Osteoblast (primary cell): Measurements from ENCODE around the gene ZNF654. TPM values are rescaled to one million over a fixed set of nuclear protein-coding genes. Genes with fewer than 3 reads are reported as not detected.

Source experiments
- DNase-seq: peaks from one replicate; pipeline ENCODE4 v3.0.0; 2011; ENCODE audit warnings: low spot score, mixed read lengths; ENCODE audit not compliant: insufficient read length; ENCODE audit errors: missing footprints
- H2AFZ ChIP-seq: 2 replicates; pipeline ENCODE4 v1.6.0; 2011; ENCODE audit warnings: mild to moderate bottlenecking, low read length
- H3K27ac ChIP-seq: 2 replicates; pipeline ENCODE4 v1.5.1; 2011; ENCODE audit warnings: mild to moderate bottlenecking, low read depth, low read length, moderate library complexity
- H3K27me3 ChIP-seq: 2 replicates; pipeline ENCODE4 v1.6.0; 2012; ENCODE audit warnings: mild to moderate bottlenecking, control low read depth, inconsistent platforms, low read length, moderate library complexity; ENCODE audit not compliant: insufficient read depth
- H3K36me3 ChIP-seq: 2 replicates; pipeline ENCODE4 v1.5.1; 2011; ENCODE audit warnings: mild to moderate bottlenecking, low read length, control low read depth, moderate library complexity; ENCODE audit not compliant: insufficient read depth
- H3K4me1 ChIP-seq: 2 replicates; pipeline ENCODE4 v1.5.1; 2011; ENCODE audit warnings: mild to moderate bottlenecking, low read length, control low read depth, moderate library complexity; ENCODE audit not compliant: insufficient read depth
- H3K4me2 ChIP-seq: 2 replicates; pipeline ENCODE4 v1.6.0; 2011; ENCODE audit warnings: mild to moderate bottlenecking, low read length; ENCODE audit not compliant: insufficient read depth
- H3K4me3 ChIP-seq: fragments of 200-600 bp; sonication (generic); 3 replicates; pipeline ENCODE4 v1.5.1; 2012; ENCODE audit warnings: mild to moderate bottlenecking, low read length, inconsistent platforms; ENCODE audit not compliant: insufficient read depth
- H3K79me2 ChIP-seq: 2 replicates; pipeline ENCODE4 v1.6.0; 2012; ENCODE audit warnings: mild to moderate bottlenecking, low read length, control low read depth, inconsistent platforms; ENCODE audit not compliant: insufficient read depth
- H3K9me3 ChIP-seq: 2 replicates; pipeline ENCODE4 v1.5.1; 2011; ENCODE audit warnings: low read depth, low read length, control low read depth
- H4K20me1 ChIP-seq: 2 replicates; pipeline ENCODE4 v1.6.0; 2012; ENCODE audit warnings: mild to moderate bottlenecking, low read length, control low read depth; ENCODE audit not compliant: insufficient read depth
- CTCF ChIP-seq: IDR thresholded peaks from 2 replicates; pipeline ENCODE4 v1.5.1; 2011; ENCODE audit warnings: mild to moderate bottlenecking, low read depth, low read length, moderate library complexity; ENCODE audit errors: extremely low read depth
- total RNA-seq: library from RNA; depleted of rRNA; stranded (reverse); fragments of >200 nt; gene quantifications from 2 replicates; pipeline ENCODE4 v1.2.3, GENCODE V29; 2012

ZNF654 gene
- total RNA-seq, 1 donor = 23.2 TPM

- Histone ChIP-seq H3K9me3 (no peaks in the 10 kb centered on the region), H3K79me2 (no peaks in the 10 kb centered on the region), H3K4me2 (peak overlapping the region; percentile 98), H2AFZ (peak overlapping the region; percentile 98), H3K4me3 (peak overlapping the region; percentile 74), H4K20me1 (no peaks in the 10 kb centered on the region), H3K36me3 (no peaks in the 10 kb centered on the region), H3K27ac (peak overlapping the region; percentile 78), H3K27me3 (no peaks in the 10 kb centered on the region), H3K4me1 (peaks cover 17% of the 10 kb centered on the region)
- no peak for TF ChIP-seq CTCF
- peak; percentile 39 for DNase-seq
These were observed 27.4 kb upstream of the ZNF654 start for GRCh38 chr3:88031642-88032077.

GRCh38 chr3:88032245-88032644 lies 26.8 kb upstream of the ZNF654 start:
- Histone ChIP-seq H3K79me2 (no peaks in the 10 kb centered on the region), H3K4me3 (peak overlapping the region; percentile 74), H4K20me1 (no peaks in the 10 kb centered on the region), H3K27me3 (no peaks in the 10 kb centered on the region), H3K9me3 (no peaks in the 10 kb centered on the region), H3K4me2 (peak overlapping the region; percentile 98), H3K27ac (peak overlapping the region; percentile 78), H3K36me3 (no peaks in the 10 kb centered on the region), H2AFZ (peak overlapping the region; percentile 98), H3K4me1 (peaks cover 17% of the 10 kb centered on the region)
- peak; percentile 43 for DNase-seq
- TF ChIP-seq CTCF = no peak

GRCh38 chr3:88033079-88033478 lies 26.0 kb upstream of the ZNF654 start:
- H3K4me1 ChIP-seq = peaks cover 20% of the 10 kb centered on the region
- H3K79me2 ChIP-seq = no peaks in the 10 kb centered on the region
- no peaks in the 10 kb centered on the region for H3K9me3 ChIP-seq
- no peak overlapping the region for H3K4me2 ChIP-seq
- no peak overlapping the region for H3K27ac ChIP-seq
- no peak overlapping the region for H3K4me3 ChIP-seq
- no peaks in the 10 kb centered on the region for H3K27me3 ChIP-seq
- H2AFZ ChIP-seq = peak overlapping the region; percentile 80
- H4K20me1 ChIP-seq = no peaks in the 10 kb centered on the region
- no peak for TF ChIP-seq CTCF
- no peaks in the 10 kb centered on the region for H3K36me3 ChIP-seq
- no peak for DNase-seq

- Histone ChIP-seq H3K9me3 (no peaks in the 10 kb centered on the region), H3K4me1 (peaks cover 26% of the 10 kb centered on the region), H3K4me3 (no peak overlapping the region), H3K4me2 (no peak overlapping the region), H2AFZ (peak overlapping the region; percentile 53), H3K36me3 (no peaks in the 10 kb centered on the region), H3K79me2 (no peaks in the 10 kb centered on the region), H4K20me1 (no peaks in the 10 kb centered on the region), H3K27ac (no peak overlapping the region), H3K27me3 (no peaks in the 10 kb centered on the region)
- no peak for DNase-seq
- no peak for TF ChIP-seq CTCF
These were observed 25.2 kb upstream of the ZNF654 start for GRCh38 chr3:88033808-88034207.
